Ammon's horn (tissue), 1 donor: ENCODE measurements around the gene GAB2.

Source experiments
- DNase-seq: peaks from one replicate; pipeline ENCODE4 v3.0.0-alpha.2; 2016; ENCODE audit warnings: low spot score

The GAB2 gene

GRCh38 chr11:78220218-78221157 lies 197.1 kb downstream of the GAB2 start:
- DNase-seq = no peak

- no peak for DNase-seq
Observed at GRCh38 chr11:78219493-78220217, 198.0 kb downstream of the GAB2 start.

GRCh38 chr11:78218707-78219492 lies 198.7 kb downstream of the GAB2 start:
- no peak for DNase-seq

GRCh38 chr11:78217650-78218541 lies 199.7 kb downstream of the GAB2 start:
- no peak for DNase-seq

GRCh38 chr11:78216571-78217287 lies 200.9 kb downstream of the GAB2 start:
- no peak for DNase-seq

DNA sequence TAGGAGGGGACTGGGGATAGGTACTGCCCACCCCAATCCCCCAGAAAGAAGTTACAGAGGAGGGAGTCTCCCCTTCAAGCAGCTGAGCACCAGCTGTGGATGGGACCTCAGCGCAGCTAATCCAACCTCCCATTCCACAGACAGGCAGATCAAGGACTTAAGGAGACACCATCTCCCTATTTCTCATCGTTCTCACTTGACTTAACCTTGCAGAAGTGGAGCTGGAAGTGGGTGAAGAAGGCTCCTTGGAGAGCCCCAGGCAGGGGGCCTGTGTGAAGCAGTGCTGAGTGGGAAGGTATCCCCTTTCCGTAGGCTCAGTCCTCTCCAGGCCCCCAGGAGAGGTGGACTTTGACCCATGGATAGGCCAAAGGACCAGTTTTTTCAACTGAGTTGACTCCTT lies 201.6 kb downstream of the GAB2 start:
- DNase-seq = no peak

- DNase-seq = no peak
Observed at GRCh38 chr11:78214331-78215194, 203.1 kb downstream of the GAB2 start.

GRCh38 chr11:78213526-78214330 lies 203.9 kb downstream of the GAB2 start:
- no peak for DNase-seq

DNA sequence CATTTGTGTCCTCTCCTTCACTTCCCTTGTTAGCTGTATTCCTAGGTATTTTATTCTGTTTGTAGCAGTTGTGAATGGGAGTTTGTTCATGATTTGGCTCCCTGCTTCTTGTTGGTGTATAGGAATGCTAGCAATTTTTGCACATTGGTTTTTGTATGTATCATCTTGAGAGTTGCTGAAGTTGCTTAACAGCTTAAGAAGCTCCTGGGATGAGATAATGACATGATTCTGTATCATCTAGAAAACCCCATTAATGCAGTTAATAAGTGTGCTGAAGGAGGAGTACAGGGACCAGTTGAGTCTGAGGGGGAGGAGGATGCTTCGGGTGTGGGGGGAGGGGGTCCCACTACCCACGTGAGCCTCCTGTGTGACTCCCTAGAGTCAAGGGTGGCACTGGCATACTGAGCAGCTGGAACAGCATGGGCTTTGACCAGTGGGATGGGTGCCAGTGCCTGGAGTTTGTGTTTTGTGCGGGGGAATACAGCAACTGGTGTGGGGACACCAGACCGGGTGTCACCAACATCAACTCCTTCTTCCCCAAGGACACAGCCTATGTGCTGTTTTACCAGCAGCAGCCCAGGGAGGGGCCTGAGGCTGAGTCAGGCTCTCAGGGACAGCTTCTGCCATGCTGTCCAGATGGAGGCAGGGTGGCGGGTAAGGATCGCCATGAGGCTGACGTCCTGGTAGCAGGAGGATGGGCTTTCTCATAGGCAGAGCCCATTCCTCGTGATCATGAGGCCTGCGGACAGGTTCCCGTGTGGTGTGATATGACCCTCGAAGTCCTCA lies 204.8 kb downstream of the GAB2 start:
- DNase-seq = no peak

DNA sequence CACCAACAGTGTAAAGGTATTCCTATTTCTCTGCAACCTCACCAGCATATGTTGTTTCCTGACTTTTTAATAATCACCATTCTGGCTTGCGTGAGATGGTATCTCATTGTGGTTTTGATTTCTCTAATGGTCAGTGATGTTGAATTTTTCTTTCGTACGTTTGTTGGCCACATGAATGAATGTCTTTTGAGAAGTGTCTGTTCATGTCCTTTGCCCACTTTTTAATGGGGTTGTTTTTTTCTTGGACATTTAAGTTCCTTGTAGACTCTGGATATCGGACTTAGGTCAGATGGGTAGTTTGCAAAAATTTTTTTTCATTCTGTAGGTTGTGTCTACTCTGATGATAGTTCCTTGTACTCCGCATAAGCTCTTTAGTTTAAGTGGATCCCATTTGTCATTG lies 206.1 kb downstream of the GAB2 start:
- DNase-seq = no peak

GRCh38 chr11:78210000-78210608 lies 207.5 kb downstream of the GAB2 start:
- no peak for DNase-seq

GRCh38 chr11:78209478-78209877 lies 208.1 kb downstream of the GAB2 start:
- DNase-seq = no peak

- no peak for DNase-seq
Observed at GRCh38 chr11:78208257-78209165, 209.1 kb downstream of the GAB2 start.

- no peak for DNase-seq
Observed at GRCh38 chr11:78207532-78208256, 209.9 kb downstream of the GAB2 start.

- no peak for DNase-seq
Observed at GRCh38 chr11:78205691-78206090, 211.9 kb downstream of the GAB2 start.

GRCh38 chr11:78205256-78205655 lies 212.4 kb downstream of the GAB2 start:
- DNase-seq = no peak
